NCI-H748 (cell line): ENCODE data around the gene AGAP1.

ENCODE experiments used
- DNase-seq: peaks from one replicate; lab custom pipeline; 2025; ENCODE audit not compliant: unreplicated experiment; lab: John Stamatoyannopoulos, UW

Gene AGAP1

GRCh38 chr2:235486729-235487128, 7.1 kb upstream of the AGAP1 start:
- no peak for DNase-seq

GRCh38 chr2:235489897-235490296, 3.9 kb upstream of the AGAP1 start:
- no peak for DNase-seq

GRCh38 chr2:235492850-235493344, 946 bp upstream of the AGAP1 start:
- DNase-seq, result no peak

GRCh38 chr2:235493402-235493774, 455 bp upstream of the AGAP1 start:
- DNase-seq, result peak; percentile 79

GRCh38 chr2:235494716-235495372, 1.0 kb downstream of the AGAP1 start:
- DNase-seq, result peak; percentile 61

- DNase-seq, result peak; percentile 59
These were observed 1.8 kb downstream of the AGAP1 start for GRCh38 chr2:235495373-235496238.

GRCh38 chr2:235496239-235496621, 2.4 kb downstream of the AGAP1 start:
- peak; percentile 14 for DNase-seq

- DNase-seq, result no peak
These were observed 3.3 kb downstream of the AGAP1 start for GRCh38 chr2:235497096-235497495.

- DNase-seq, result peak; percentile 20
These were observed 4.7 kb downstream of the AGAP1 start for GRCh38 chr2:235498541-235498940.

- no peak for DNase-seq
These were observed 5.3 kb downstream of the AGAP1 start for GRCh38 chr2:235498946-235499812.

- no peak for DNase-seq
These were observed 6.4 kb downstream of the AGAP1 start for GRCh38 chr2:235500110-235500760.

- DNase-seq, result no peak
These were observed 7.2 kb downstream of the AGAP1 start for GRCh38 chr2:235500761-235501672.

GRCh38 chr2:235501673-235502031, 7.8 kb downstream of the AGAP1 start:
- no peak for DNase-seq

GRCh38 chr2:235502336-235502735, 8.5 kb downstream of the AGAP1 start:
- peak; percentile 37 for DNase-seq

- peak; percentile 20 for DNase-seq
These were observed 10.8 kb downstream of the AGAP1 start for GRCh38 chr2:235504441-235505180.

GRCh38 chr2:235505181-235505741, 11.4 kb downstream of the AGAP1 start:
- DNase-seq, result peak; percentile 68

- peak; percentile 91 for DNase-seq
These were observed 12.6 kb downstream of the AGAP1 start for GRCh38 chr2:235506291-235506996.

- peak; percentile 35 for DNase-seq
These were observed 13.3 kb downstream of the AGAP1 start for GRCh38 chr2:235506997-235507615.
